Vagina (tissue), 2 donors: Measurements from ENCODE around the gene PLCB3.

ENCODE experiments used
- CTCF ChIP-seq, 3 experiments: fragments of 450-650 bp in 2 of 3; fragments of 200-600 bp in 1 of 3; sonication (generic) in 1 of 3; IDR thresholded peaks; one replicate each; pipeline ENCODE4 v1.5.1; 2017 to 2019; ENCODE audit warnings: antibody characterized with exemption in 3 of 3, mild to moderate bottlenecking in 2 of 3, moderate library complexity in 2 of 3
- POLR2A ChIP-seq, 2 donors: fragments of 450-650 bp; IDR thresholded peaks; one replicate each; pipeline ENCODE4 v1.6.1; 2017; ENCODE audit warnings: antibody characterized with exemption in 2 of 2, mild to moderate bottlenecking in 2 of 2, moderate library complexity in 2 of 2
- POLR2AphosphoS5 ChIP-seq, 2 donors: sonication (generic); formaldehyde crosslinking; IDR thresholded peaks; one replicate each; pipeline ENCODE4 v1.9.0; 2017; ENCODE audit warnings: antibody characterized with exemption in 2 of 2, mild to moderate bottlenecking in 2 of 2, low read depth in 1 of 2; ENCODE audit not compliant: insufficient read depth in 1 of 2

GRCh38 chr11:64305691-64306562 is 54.6 kb downstream of the PLCB3 start:
- TF ChIP-seq CTCF (IDR thresholded peaks at IDR 0.05): no peak
- TF ChIP-seq POLR2A (IDR thresholded peaks at IDR 0.05): no peak
- peak in 1 of 2 donors; percentile 46 for TF ChIP-seq POLR2AphosphoS5 (IDR thresholded peaks at IDR 0.05; ENCODE audit: insufficient read depth in 1 of 2, low read depth in 1 of 2)
